ENCODE results near the gene WASHC4.

DNA sequence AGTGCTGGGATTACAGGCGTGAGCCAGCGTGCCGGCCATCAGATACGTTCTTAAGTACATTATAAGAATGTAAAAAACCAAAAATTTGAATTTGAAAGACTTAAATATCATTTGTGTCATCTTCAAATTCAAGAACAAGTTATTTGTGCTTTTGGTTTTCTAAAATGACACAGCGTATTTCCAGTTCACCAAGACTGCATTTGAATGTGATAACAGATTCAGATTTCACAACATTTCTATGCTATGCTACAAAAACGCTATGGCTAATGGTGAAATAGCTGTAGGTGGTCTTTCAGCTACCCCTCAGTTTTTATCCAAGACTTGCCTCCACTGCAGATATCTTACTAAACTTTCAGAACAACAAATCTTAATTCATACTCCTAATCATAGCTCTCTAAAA lies 81.8 kb downstream of the WASHC4 start:
- TF ChIP-seq, protein P1, sequence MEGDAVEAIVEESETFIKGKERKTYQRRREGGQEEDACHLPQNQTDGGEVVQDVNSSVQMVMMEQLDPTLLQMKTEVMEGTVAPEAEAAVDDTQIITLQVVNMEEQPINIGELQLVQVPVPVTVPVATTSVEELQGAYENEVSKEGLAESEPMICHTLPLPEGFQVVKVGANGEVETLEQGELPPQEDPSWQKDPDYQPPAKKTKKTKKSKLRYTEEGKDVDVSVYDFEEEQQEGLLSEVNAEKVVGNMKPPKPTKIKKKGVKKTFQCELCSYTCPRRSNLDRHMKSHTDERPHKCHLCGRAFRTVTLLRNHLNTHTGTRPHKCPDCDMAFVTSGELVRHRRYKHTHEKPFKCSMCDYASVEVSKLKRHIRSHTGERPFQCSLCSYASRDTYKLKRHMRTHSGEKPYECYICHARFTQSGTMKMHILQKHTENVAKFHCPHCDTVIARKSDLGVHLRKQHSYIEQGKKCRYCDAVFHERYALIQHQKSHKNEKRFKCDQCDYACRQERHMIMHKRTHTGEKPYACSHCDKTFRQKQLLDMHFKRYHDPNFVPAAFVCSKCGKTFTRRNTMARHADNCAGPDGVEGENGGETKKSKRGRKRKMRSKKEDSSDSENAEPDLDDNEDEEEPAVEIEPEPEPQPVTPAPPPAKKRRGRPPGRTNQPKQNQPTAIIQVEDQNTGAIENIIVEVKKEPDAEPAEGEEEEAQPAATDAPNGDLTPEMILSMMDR (IDR thresholded peaks at IDR 0.05 in 2 of 3, conservative IDR thresholded peaks at IDR 0.05 in 1 of 3; ENCODE audit: control insufficient read depth in 2 of 3, extremely low read depth in 1 of 3, insufficient read depth in 1 of 3, low read depth in 3 of 3, low read length in 3 of 3), result no peak
- TF ChIP-seq RAD51 (IDR thresholded peaks at IDR 0.05) (no peak), MXI1 (IDR thresholded peaks at IDR 0.05; ENCODE audit: low read depth, low read length) (no peak), FOXM1 (IDR thresholded peaks at IDR 0.05; ENCODE audit: low read depth, low read length) (no peak), STAT1 (conservative IDR thresholded peaks at IDR 0.05) (no peak), EZH2 (IDR thresholded peaks at IDR 0.05; ENCODE audit: borderline replicate concordance, control insufficient read depth, low read depth, low read length) (no peak), SP1 (IDR thresholded peaks at IDR 0.05; ENCODE audit: low read depth, low read length) (no peak), YY1 (IDR thresholded peaks at IDR 0.05; ENCODE audit: low read depth, low read length) (no peak), KDM1A (IDR thresholded peaks at IDR 0.05; ENCODE audit: borderline replicate concordance) (no peak), NFIC (IDR thresholded peaks at IDR 0.05; ENCODE audit: low read depth, low read length) (no peak), POLR2AphosphoS5 (IDR thresholded peaks at IDR 0.05; ENCODE audit: low read length) (no peak), RAD21 (IDR thresholded peaks at IDR 0.05; ENCODE audit: insufficient read depth, low read depth, low read length) (no peak)
- TF ChIP-seq, protein P2, sequence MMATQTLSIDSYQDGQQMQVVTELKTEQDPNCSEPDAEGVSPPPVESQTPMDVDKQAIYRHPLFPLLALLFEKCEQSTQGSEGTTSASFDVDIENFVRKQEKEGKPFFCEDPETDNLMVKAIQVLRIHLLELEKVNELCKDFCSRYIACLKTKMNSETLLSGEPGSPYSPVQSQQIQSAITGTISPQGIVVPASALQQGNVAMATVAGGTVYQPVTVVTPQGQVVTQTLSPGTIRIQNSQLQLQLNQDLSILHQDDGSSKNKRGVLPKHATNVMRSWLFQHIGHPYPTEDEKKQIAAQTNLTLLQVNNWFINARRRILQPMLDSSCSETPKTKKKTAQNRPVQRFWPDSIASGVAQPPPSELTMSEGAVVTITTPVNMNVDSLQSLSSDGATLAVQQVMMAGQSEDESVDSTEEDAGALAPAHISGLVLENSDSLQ (IDR thresholded peaks at IDR 0.05), result no peak
